CD4-positive, alpha-beta T cell treated with Interleukin-15 for 4 hours (primary cell): Measurements from ENCODE around the gene CDKN2AIPNL.
A peak's percentile ranks its signal among the peaks of the same experiment; 100 is the strongest.
"Not testable (repeated sequence)": the region's sequence is repeated elsewhere in the genome, so short reads cannot be mapped to it uniquely, and the experiment has no call there.

Experiments
- DNase-seq: peaks from one replicate; pipeline ENCODE4 v3.0.0-alpha.2; 2020; ENCODE audit warnings: low spot score

Gene CDKN2AIPNL

GRCh38 chr5:134398609-134399155 is 13.0 kb downstream of the CDKN2AIPNL start:
- DNase-seq, result no peak

GRCh38 chr5:134397196-134397595 is 14.5 kb downstream of the CDKN2AIPNL start:
- no peak for DNase-seq

- no peak for DNase-seq
These were observed 15.4 kb downstream of the CDKN2AIPNL start for GRCh38 chr5:134396274-134396673.

- no peak for DNase-seq
These were observed 16.7 kb downstream of the CDKN2AIPNL start for GRCh38 chr5:134394932-134395331.

- DNase-seq, result no peak
These were observed 19.4 kb downstream of the CDKN2AIPNL start for GRCh38 chr5:134392301-134392700.

- no peak for DNase-seq
These were observed 24.2 kb downstream of the CDKN2AIPNL start for GRCh38 chr5:134387443-134387842.

GRCh38 chr5:134383980-134384697 is 27.5 kb downstream of the CDKN2AIPNL start:
- no peak for DNase-seq

- DNase-seq, result not testable (repeated sequence)
These were observed 29.5 kb downstream of the CDKN2AIPNL start for GRCh38 chr5:134382204-134382603.

GRCh38 chr5:134380346-134380745 is 31.3 kb downstream of the CDKN2AIPNL start:
- DNase-seq, result no peak

GRCh38 chr5:134374232-134374631 is 37.4 kb downstream of the CDKN2AIPNL start:
- peak; percentile 6 for DNase-seq

- DNase-seq, result not testable (repeated sequence)
These were observed 38.0 kb downstream of the CDKN2AIPNL start for GRCh38 chr5:134373633-134374032.

GRCh38 chr5:134371834-134372340 is 39.8 kb downstream of the CDKN2AIPNL start:
- DNase-seq, result peak; percentile 19

GRCh38 chr5:134370871-134371833 is 40.5 kb downstream of the CDKN2AIPNL start, which contains the start of gene UBE2B:
Gene UBE2B, plus strand, starts transcription at chr5:134371569. Its CDS starts 27 bp downstream, at chr5:134371596.
- DNase-seq, result peak; percentile 97

- peak; percentile 6 for DNase-seq
These were observed 41.3 kb downstream of the CDKN2AIPNL start for GRCh38 chr5:134370311-134370870.

- DNase-seq, result no peak
These were observed 46.1 kb downstream of the CDKN2AIPNL start for GRCh38 chr5:134365604-134366003.

GRCh38 chr5:134355681-134356080 is 56.0 kb downstream of the CDKN2AIPNL start:
- no peak for DNase-seq
